HG03060 (cell line): ENCODE results near the gene TNS3.
A peak's percentile ranks its signal among the peaks of the same experiment; 100 is the strongest.

Experiments used
- ATAC-seq: cut with Tn5 transposase; IDR thresholded peaks from one replicate; pipeline ENCODE4 v1.9.1; 2021; ENCODE audit warnings: low read depth, moderate number of reproducible peaks; ENCODE audit not compliant: unreplicated experiment

TNS3 gene

GRCh38 chr7:47300472-47301104 lies 281.3 kb downstream of the TNS3 start:
- ATAC-seq, result no peak

- no peak for ATAC-seq
Measured at GRCh38 chr7:47299496-47299895, 282.4 kb downstream of the TNS3 start.

GRCh38 chr7:47298636-47299035 lies 283.3 kb downstream of the TNS3 start:
- ATAC-seq, result no peak

- no peak for ATAC-seq
Measured at GRCh38 chr7:47297120-47297519, 284.8 kb downstream of the TNS3 start.

GRCh38 chr7:47295606-47296005 lies 286.3 kb downstream of the TNS3 start:
- no peak for ATAC-seq

- ATAC-seq, result no peak
Measured at GRCh38 chr7:47294556-47295222, 287.2 kb downstream of the TNS3 start.

- no peak for ATAC-seq
Measured at GRCh38 chr7:47293884-47294555, 287.9 kb downstream of the TNS3 start.

- ATAC-seq, result no peak
Measured at GRCh38 chr7:47292832-47293309, 289.0 kb downstream of the TNS3 start.

GRCh38 chr7:47291461-47292081 lies 290.3 kb downstream of the TNS3 start:
- ATAC-seq, result peak; percentile 96

GRCh38 chr7:47290867-47291266 lies 291.0 kb downstream of the TNS3 start:
- ATAC-seq, result no peak

- ATAC-seq, result no peak
Measured at GRCh38 chr7:47290466-47290865, 291.4 kb downstream of the TNS3 start.

GRCh38 chr7:47288060-47288459 lies 293.9 kb downstream of the TNS3 start:
- ATAC-seq, result no peak

GRCh38 chr7:47285860-47286491 lies 295.9 kb downstream of the TNS3 start:
- ATAC-seq, result no peak

GRCh38 chr7:47284691-47285635 lies 296.9 kb downstream of the TNS3 start:
- ATAC-seq, result no peak

- ATAC-seq, result no peak
Measured at GRCh38 chr7:47283497-47284131, 298.3 kb downstream of the TNS3 start.

- ATAC-seq, result no peak
Measured at GRCh38 chr7:47282790-47283496, 299.0 kb downstream of the TNS3 start.

- ATAC-seq, result no peak
Measured at GRCh38 chr7:47281966-47282643, 299.8 kb downstream of the TNS3 start.

GRCh38 chr7:47281161-47281560 lies 300.8 kb downstream of the TNS3 start:
- ATAC-seq, result no peak
